Measurements from ENCODE around the gene GSTA2. TPM values are rescaled to one million over a fixed set of nuclear protein-coding genes. Genes with fewer than 3 reads are reported as not detected.
A peak's percentile ranks its signal among the peaks of the same experiment; 100 is the strongest.

GSTA2 gene
- total and polyA plus RNA-seq, 2 experiments from 2014 or later: 383 to 441 TPM

DNA sequence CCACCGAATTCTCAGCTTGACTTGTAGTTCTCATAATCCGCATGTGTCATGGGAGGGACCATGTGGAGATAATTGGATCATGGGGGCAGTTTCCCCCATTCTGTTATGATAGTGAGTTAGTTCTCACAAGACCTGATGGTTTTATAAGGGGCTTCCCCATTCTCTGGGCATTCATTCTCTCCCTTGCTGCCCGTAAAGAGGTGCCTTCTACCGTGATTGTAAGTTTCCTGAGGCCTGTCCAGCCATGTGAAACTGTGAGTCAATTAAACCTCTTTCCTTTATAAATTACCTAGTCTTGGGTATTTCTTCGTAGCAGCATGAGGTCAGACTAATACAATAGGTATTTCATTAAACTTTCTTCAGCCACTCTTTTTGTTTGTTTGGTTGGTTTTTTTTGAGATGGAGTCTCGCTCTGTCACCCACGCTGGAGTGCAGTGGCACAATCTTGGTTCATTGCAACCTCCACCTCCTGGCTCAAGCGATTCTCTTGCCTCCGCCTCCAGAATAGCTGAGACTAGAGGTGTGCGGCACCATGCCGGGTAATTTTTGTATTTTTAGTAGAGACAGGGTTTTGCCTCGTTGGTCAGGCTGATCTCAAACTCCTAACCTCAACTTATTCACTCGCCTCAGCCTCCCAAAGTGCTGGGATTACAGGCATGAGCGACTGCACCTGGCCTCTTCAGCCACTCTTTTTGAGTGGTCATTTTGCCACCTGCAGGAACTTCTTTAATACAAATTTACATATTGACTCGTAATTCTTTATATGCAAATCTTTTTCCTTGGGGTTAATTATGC is 36.3 kb downstream of the GSTA2 start:
- Histone ChIP-seq H4K20me1 (ENCODE audit: insufficient read depth, poor library complexity, severe bottlenecking) (no peaks in the 10 kb centered on the region), H3K4me3 (no peak overlapping the region), H3K27me3 (no peaks in the 10 kb centered on the region), H3K9me3 (ENCODE audit: low read depth) (no peaks in the 10 kb centered on the region), H3K4me2 (no peak overlapping the region), H3K27ac (peak overlapping the region; percentile 65), H3K79me2 (no peaks in the 10 kb centered on the region), H3K36me3 (replicated peaks; ENCODE audit: insufficient read depth, low read depth) (no peaks in the 10 kb centered on the region), H3K9me2 (replicated peaks; ENCODE audit: insufficient read depth) (no peaks in the 10 kb centered on the region), H3K4me1 (ENCODE audit: insufficient read depth) (peaks cover 21% of the 10 kb centered on the region), H2AFZ (no peak overlapping the region)
- DNase-seq (ENCODE audit: low spot score): no peak
- 86% methylated on average over 15 of the region's 15 CpGs for WGBS (ENCODE audit: low lambda C conversion rate, missing lambda C conversion rate)
- TF ChIP-seq, protein P1, sequence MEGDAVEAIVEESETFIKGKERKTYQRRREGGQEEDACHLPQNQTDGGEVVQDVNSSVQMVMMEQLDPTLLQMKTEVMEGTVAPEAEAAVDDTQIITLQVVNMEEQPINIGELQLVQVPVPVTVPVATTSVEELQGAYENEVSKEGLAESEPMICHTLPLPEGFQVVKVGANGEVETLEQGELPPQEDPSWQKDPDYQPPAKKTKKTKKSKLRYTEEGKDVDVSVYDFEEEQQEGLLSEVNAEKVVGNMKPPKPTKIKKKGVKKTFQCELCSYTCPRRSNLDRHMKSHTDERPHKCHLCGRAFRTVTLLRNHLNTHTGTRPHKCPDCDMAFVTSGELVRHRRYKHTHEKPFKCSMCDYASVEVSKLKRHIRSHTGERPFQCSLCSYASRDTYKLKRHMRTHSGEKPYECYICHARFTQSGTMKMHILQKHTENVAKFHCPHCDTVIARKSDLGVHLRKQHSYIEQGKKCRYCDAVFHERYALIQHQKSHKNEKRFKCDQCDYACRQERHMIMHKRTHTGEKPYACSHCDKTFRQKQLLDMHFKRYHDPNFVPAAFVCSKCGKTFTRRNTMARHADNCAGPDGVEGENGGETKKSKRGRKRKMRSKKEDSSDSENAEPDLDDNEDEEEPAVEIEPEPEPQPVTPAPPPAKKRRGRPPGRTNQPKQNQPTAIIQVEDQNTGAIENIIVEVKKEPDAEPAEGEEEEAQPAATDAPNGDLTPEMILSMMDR (IDR thresholded peaks at IDR 0.05; ENCODE audit: poor library complexity): no peak
- no peak for TF ChIP-seq EZH2phosphoT487 (IDR thresholded peaks at IDR 0.05; ENCODE audit: low read depth, severe bottlenecking, unreplicated experiment)
- TF ChIP-seq EZH2 (IDR thresholded peaks at IDR 0.05; ENCODE audit: borderline replicate concordance): no peak

- Histone ChIP-seq H3K4me1 (ENCODE audit: insufficient read depth) (peaks cover 21% of the 10 kb centered on the region), H2AFZ (no peak overlapping the region), H3K36me3 (replicated peaks; ENCODE audit: insufficient read depth, low read depth) (no peaks in the 10 kb centered on the region), H3K9me2 (replicated peaks; ENCODE audit: insufficient read depth) (no peaks in the 10 kb centered on the region), H3K4me2 (no peak overlapping the region), H3K9me3 (ENCODE audit: low read depth) (no peaks in the 10 kb centered on the region), H4K20me1 (ENCODE audit: insufficient read depth, poor library complexity, severe bottlenecking) (no peaks in the 10 kb centered on the region), H3K4me3 (no peak overlapping the region), H3K27me3 (no peaks in the 10 kb centered on the region), H3K27ac (peak overlapping the region; percentile 65), H3K79me2 (no peaks in the 10 kb centered on the region)
- no peak for DNase-seq (ENCODE audit: low spot score)
- WGBS (ENCODE audit: low lambda C conversion rate, missing lambda C conversion rate): 80% methylated on average over 2 of the region's 2 CpGs
- TF ChIP-seq EZH2 (IDR thresholded peaks at IDR 0.05; ENCODE audit: borderline replicate concordance): no peak
- TF ChIP-seq, protein P1 (IDR thresholded peaks at IDR 0.05; ENCODE audit: poor library complexity): no peak
- TF ChIP-seq EZH2phosphoT487 (IDR thresholded peaks at IDR 0.05; ENCODE audit: low read depth, severe bottlenecking, unreplicated experiment): no peak
Observed at GRCh38 chr6:52726193-52726542, 37.1 kb downstream of the GSTA2 start.

DNA sequence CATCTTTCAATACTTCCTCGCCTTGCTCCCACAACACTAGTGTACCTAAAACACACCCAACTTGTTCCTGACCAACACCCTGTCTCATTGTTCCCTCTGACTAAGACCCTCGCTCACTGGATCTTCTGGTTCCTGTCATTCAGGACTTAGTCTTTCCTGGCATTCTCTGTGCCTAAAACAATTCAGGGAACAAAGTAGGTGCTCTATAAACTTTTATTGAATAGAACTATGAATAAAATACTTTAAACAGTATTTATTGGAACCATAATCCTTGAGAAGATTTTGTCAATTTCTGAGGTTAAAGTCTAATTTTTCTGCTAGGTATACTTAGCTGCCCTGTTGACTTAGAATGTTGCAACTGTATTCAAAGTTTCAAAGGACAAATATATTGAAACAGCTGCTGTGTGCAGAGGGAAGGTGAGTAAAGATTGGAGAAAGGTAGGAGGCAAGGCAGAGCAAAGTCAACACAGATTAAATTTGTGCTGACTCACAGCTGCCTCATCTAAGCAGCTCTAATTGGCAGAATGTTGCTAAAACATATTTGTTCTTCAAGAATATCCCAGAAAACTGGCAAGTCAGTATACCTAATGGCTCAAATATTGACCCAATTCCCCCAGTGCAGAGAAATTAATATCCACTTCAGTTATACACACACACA is 37.6 kb downstream of the GSTA2 start:
- peaks cover 21% of the 10 kb centered on the region for H3K4me1 ChIP-seq (ENCODE audit: insufficient read depth)
- H4K20me1 ChIP-seq (ENCODE audit: insufficient read depth, poor library complexity, severe bottlenecking): no peaks in the 10 kb centered on the region
- no peak for TF ChIP-seq EZH2 (IDR thresholded peaks at IDR 0.05; ENCODE audit: borderline replicate concordance)
- TF ChIP-seq, protein P1 (IDR thresholded peaks at IDR 0.05; ENCODE audit: poor library complexity): no peak
- no peak for TF ChIP-seq EZH2phosphoT487 (IDR thresholded peaks at IDR 0.05; ENCODE audit: low read depth, severe bottlenecking, unreplicated experiment)
- no peaks in the 10 kb centered on the region for H3K27me3 ChIP-seq
- no peak overlapping the region for H2AFZ ChIP-seq
- no peaks in the 10 kb centered on the region for H3K79me2 ChIP-seq
- no peaks in the 10 kb centered on the region for H3K9me2 ChIP-seq (replicated peaks; ENCODE audit: insufficient read depth)
- no peaks in the 10 kb centered on the region for H3K36me3 ChIP-seq (replicated peaks; ENCODE audit: insufficient read depth, low read depth)
- no peaks in the 10 kb centered on the region for H3K9me3 ChIP-seq (ENCODE audit: low read depth)
- H3K4me2 ChIP-seq: peak overlapping the region; percentile 36
- 53% methylated on average over 2 of the region's 2 CpGs for WGBS (ENCODE audit: low lambda C conversion rate, missing lambda C conversion rate)
- peak; percentile 71 for DNase-seq (ENCODE audit: low spot score)
- H3K27ac ChIP-seq: peak overlapping the region; percentile 93
- H3K4me3 ChIP-seq: no peak overlapping the region

Data from hepatocyte (in vitro differentiated cells).